HG03139 (cell line): ENCODE data around the gene PDE3B.
"Not testable (repeated sequence)": the region's sequence is repeated elsewhere in the genome, so short reads cannot be mapped to it uniquely, and the experiment has no call there.

Source experiments
- ATAC-seq: cut with Tn5 transposase; IDR thresholded peaks from one replicate; pipeline ENCODE4 v1.9.1; 2021; ENCODE audit not compliant: unreplicated experiment

The PDE3B gene

GRCh38 chr11:14742849-14743559 is 99.4 kb downstream of the PDE3B start:
- no peak for ATAC-seq

- not testable (repeated sequence) for ATAC-seq
These were observed 100.1 kb downstream of the PDE3B start for GRCh38 chr11:14743667-14744066.

DNA sequence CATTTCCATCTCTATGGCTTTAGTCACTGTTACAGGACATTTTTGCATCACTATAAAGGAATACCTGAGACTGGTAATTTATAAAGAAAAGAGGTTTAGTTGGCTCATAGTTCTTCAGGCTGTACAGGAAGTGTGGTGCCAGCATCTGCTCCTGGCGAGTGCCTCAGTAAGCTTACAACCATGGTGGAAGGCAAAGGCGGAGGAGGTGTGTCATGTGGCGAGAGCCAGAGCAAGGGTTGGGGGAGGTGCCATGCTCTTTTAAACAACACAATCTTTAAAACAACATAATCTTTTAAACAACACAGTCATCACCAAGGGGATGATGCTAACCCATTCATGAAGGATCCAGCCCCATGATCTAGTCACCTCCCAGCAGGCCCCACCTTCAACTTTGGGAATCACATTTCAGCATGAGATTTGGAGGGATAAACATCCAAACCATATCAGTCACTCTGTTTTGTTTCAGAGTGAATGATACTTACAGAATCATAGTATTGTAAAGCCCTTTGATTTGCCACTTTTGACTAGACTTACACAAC is 103.3 kb downstream of the PDE3B start:
- no peak for ATAC-seq

- ATAC-seq: no peak
These were observed 104.5 kb downstream of the PDE3B start for GRCh38 chr11:14748090-14748489.

DNA sequence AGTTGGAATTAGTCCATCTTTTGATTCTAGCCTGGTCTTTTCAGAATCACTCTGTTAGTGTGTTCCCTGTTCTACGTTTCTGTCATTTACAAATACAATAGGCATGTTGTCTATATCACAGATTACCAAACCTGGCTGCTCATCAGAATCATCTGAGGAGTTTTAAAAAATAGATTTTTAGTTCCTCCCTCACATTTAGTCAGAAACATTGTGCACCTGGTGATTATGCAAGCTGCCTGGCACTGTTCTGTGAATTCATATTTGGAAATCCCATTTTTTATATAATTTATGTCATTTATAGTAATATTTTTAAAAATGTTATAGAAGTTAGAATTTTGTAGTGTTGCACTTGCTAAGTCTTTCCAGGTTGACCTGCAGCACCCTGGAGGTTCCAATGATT is 107.3 kb downstream of the PDE3B start:
- ATAC-seq: no peak

- ATAC-seq: no peak
These were observed 108.4 kb downstream of the PDE3B start for GRCh38 chr11:14751975-14752407.

- no peak for ATAC-seq
These were observed 111.5 kb downstream of the PDE3B start for GRCh38 chr11:14755140-14755539.

- ATAC-seq: no peak
These were observed 112.7 kb downstream of the PDE3B start for GRCh38 chr11:14756349-14756748.

- ATAC-seq: not testable (repeated sequence)
These were observed 115.9 kb downstream of the PDE3B start for GRCh38 chr11:14759300-14760012.

GRCh38 chr11:14764179-14764578 is 120.6 kb downstream of the PDE3B start:
- no peak for ATAC-seq

DNA sequence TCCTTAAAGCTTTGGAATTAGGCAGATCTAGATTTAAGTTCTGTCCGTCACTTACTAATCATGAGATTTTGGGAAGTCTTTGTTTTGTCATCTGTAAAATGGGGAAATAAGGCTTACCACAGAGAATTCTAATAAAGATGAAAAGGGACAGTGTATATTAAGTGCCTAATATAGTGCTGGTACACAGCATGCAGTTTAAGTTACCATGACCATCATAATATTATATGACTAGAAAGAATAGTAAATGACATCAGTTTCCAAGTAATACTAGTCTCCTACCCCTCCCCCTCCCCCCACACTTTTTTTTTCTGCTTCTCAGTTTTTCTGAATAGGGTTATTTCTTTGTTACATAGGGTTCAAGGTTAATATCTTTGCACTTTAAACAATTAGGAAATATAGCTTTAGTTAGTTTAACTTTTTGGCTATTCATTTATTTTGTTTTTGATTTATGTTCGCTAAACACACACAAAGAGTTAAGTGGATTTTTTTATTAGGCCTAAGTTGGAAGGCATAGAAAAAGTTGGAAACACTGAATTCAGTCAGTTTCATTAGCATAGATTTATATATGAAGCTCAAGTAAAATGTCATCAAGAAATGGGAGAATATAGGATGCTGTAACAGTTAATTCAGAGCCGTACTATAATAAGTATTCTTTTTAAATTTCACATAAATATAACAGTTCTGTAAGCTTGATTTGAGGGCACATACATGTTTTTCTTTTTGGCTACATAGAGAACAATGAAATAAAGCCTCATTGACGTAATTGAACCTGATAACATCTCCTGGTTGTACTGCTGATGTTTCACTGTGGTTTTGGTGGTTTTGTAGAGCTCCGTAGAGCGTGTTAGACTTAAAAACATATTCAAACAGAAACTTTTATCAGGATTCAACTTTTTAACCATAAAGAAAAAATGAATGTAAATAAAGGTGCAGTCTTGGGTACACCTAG is 121.2 kb downstream of the PDE3B start:
- ATAC-seq: peak; percentile 87

DNA sequence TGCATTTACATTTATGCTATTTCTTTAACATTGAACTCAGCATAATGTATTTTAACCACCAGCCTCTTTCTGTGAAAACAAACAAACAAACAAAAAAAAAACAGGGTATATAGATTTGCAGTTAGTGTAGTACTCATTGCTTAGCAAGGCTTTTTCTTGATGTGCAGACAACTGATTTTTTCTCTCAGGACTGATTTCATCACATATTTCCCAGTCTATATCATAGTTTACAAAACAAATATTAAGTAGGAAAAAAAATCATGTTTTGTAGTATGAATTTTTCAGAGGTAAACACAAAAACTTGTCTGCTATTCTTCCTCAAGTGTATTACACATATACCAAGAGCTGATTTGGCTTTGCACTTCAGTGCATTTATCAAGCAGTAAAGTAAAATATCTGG is 123.0 kb downstream of the PDE3B start:
- no peak for ATAC-seq

DNA sequence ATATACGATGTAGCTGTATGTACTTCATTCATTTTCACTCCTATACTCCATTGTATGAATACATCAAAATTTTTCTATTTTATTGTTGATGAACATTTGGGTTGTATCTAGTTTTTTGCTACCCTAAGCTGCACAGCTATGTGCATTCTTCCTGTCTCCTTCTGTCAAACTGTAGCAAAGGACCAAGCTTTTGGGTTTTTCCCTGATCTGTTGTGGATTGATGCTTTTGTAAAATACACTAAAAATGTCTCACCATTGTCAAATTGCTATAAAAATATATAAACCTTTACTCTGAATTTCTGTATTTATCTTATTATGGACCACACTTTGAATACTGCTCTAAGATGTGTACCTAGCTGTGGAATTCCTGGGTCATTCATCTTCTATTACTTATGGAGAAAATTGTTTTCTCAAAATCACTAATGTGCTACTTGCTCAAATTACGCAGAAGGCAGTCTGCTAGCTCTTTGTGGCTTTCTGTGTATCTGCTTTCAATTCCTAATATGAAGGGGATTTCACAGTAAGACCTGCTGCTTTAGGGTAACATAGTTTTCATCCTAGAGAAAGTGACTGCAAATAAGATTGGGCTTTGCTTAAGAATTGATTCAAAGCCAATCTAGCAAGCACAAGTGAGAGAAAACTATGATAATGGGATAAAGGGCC is 125.1 kb downstream of the PDE3B start:
- ATAC-seq: peak; percentile 38

GRCh38 chr11:14773755-14774154 is 130.2 kb downstream of the PDE3B start:
- ATAC-seq: no peak

GRCh38 chr11:14774721-14775120 is 131.1 kb downstream of the PDE3B start:
- no peak for ATAC-seq

- no peak for ATAC-seq
These were observed 132.3 kb downstream of the PDE3B start for GRCh38 chr11:14775897-14776296.

DNA sequence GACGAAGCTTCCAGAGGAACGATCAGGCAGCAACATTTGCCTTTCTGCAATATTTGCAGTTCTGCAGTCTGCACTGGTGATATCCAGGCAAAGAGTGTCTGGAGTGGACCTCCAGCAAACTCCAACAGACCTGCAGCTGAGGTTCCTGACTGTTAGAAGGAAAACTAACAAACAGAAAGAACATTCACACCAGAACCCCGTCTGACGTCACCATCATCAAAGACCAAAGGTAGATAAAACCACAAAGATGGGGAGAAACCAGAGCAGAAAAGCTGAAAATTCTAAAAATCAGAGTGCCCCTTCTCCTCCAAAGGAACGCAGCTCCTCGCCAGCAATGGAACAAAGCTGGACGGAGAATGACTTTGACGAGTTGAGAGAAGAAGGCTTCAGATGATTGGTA is 134.9 kb downstream of the PDE3B start:
- ATAC-seq: not testable (repeated sequence)

DNA sequence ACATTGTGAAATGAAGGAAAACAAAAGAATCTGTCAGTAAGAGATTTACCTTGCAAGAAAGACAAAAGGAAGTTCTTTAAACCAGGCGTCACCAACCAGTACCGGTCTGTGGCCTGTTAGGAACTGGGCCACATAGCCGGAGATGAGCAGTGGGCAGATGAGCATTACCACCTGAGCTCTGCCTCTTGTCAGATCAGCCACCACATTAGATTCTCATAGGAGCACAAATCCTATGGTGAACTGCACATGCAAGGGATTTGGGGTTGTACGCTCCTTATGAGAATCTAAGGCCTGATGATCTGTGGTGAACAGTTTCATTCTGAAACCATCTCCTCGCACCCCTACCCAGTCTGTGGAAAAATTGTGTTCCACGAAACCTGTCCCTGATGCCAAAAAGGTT is 140.2 kb downstream of the PDE3B start:
- ATAC-seq: no peak

DNA sequence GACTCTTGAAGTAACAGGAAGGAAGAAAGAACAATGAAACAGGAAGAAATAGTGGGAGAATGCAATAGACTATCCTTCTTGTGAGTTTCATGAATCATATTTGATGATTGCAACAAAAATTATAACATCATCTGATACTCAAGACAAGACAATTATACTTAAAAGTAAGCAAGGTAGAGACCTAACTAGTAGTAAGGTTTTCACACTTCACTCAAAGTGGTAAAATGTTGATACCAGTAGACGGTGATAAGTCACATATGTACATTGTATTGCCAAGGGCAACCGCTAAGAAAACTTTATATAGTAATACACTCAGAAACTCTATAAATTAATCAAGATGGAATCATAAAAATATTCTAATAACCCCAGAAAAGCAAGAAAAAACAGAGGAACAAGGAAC is 140.6 kb downstream of the PDE3B start:
- no peak for ATAC-seq

DNA sequence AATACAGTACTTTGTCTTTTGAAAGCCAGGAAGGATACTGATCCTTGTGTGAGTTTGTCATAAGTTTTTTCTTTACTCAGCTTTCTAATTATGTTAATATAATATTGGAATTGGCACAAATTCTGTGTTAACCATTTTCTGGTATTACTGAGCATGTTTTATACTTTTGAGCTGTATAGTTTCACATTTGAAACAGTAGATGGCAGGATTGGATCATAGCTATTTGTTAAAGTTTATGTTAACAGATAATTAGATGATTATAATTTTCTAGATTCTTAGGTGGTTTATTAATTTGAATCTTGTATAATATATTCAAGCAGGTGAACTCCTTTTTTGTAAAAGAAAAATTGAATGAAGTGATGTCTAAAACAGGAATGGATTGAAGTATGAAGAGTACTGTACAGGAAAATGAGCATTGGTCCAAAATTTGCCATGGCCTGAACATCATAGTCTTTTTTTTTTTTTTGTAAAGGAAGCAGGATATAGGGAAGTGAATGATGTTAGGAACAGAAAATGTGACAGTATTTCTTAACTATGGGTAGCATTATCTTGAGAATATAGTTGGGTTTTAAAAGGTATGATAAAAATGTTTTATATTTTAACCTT is 146.4 kb downstream of the PDE3B start:
- no peak for ATAC-seq
